HepG2 (cell line): Measurements from ENCODE around the gene CCNYL1. TPM values are rescaled to one million over a fixed set of nuclear protein-coding genes. Genes with fewer than 3 reads are reported as not detected.

Experiments used
- ASH2L ChIP-seq: fragments of 300-600, 200-600 bp; sonication (generic); IDR thresholded peaks from 2 replicates; pipeline ENCODE4 v1.7.0; 2017; ENCODE audit warnings: low read depth, mild to moderate bottlenecking, moderate library complexity, mixed read lengths, low read length; ENCODE audit not compliant: insufficient read length
- CC2D1A ChIP-seq: sonication (generic); formaldehyde crosslinking; IDR thresholded peaks from 2 replicates; pipeline ENCODE4 v1.8.1; 2023; ENCODE audit warnings: mild to moderate bottlenecking, missing genetic modification reagents
- EHMT2 ChIP-seq: fragments of 200-600 bp; sonication (generic); IDR thresholded peaks from 2 replicates; pipeline ENCODE4 v1.7.0; 2017; ENCODE audit warnings: antibody characterized with exemption, low read depth, low read length, borderline replicate concordance
- MAZ ChIP-seq, 2 experiments: sonication (generic) in 1 of 2; formaldehyde crosslinking in 1 of 2; IDR thresholded peaks; 2 replicates each; pipeline versions ENCODE4 v1.5.0 to v1.6.1; 2012 to 2020; ENCODE audit warnings: low read depth in 2 of 2, mild to moderate bottlenecking in 2 of 2, borderline replicate concordance in 1 of 2, improper control_type of control experiment in 1 of 2, low read length in 1 of 2, missing genetic modification reagents in 1 of 2, moderate library complexity in 1 of 2
- REPIN1 ChIP-seq: sonication (generic); formaldehyde crosslinking; IDR thresholded peaks from 2 replicates; pipeline ENCODE4 v1.8.0; 2022; ENCODE audit warnings: missing genetic modification reagents, low read depth, mild to moderate bottlenecking, borderline replicate concordance
- RXRA ChIP-seq: sonication (generic); formaldehyde crosslinking; IDR thresholded peaks from 2 replicates; pipeline ENCODE4 v1.5.1; 2020; ENCODE audit warnings: missing genetic modification reagents
- SETDB1 ChIP-seq: sonication (generic); formaldehyde crosslinking; IDR thresholded peaks from 2 replicates; pipeline ENCODE4 v1.5.1; 2020; ENCODE audit warnings: missing genetic modification reagents, mild to moderate bottlenecking, borderline replicate concordance
- SIN3B ChIP-seq: fragments of 150-350 bp; IDR thresholded peaks from 2 replicates; pipeline ENCODE4 v1.6.1; 2014; ENCODE audit warnings: low read length
- SP140L ChIP-seq: sonication (generic); formaldehyde crosslinking; IDR thresholded peaks from 2 replicates; pipeline ENCODE4 v1.4.0; 2020; ENCODE audit warnings: missing genetic modification reagents, borderline replicate concordance
- TBX2 ChIP-seq: sonication (generic); formaldehyde crosslinking; IDR thresholded peaks from 2 replicates; pipeline ENCODE4 v1.5.0; 2020; ENCODE audit warnings: missing genetic modification reagents, mild to moderate bottlenecking, borderline replicate concordance
- YEATS2 ChIP-seq: sonication (generic); formaldehyde crosslinking; IDR thresholded peaks from 2 replicates; pipeline ENCODE4 v1.4.0; 2020; ENCODE audit warnings: missing genetic modification reagents, borderline replicate concordance
- ZNF276 ChIP-seq: sonication (generic); formaldehyde crosslinking; IDR thresholded peaks from 2 replicates; pipeline ENCODE4 v1.4.0; 2020; ENCODE audit warnings: mild to moderate bottlenecking, low read depth, missing genetic modification reagents
- ZNF362 ChIP-seq: sonication (generic); formaldehyde crosslinking; IDR thresholded peaks from 2 replicates; pipeline ENCODE4 v1.4.0; 2020; ENCODE audit warnings: missing genetic modification reagents, mild to moderate bottlenecking, borderline replicate concordance
- ZNF576 ChIP-seq: sonication (generic); formaldehyde crosslinking; IDR thresholded peaks from 2 replicates; pipeline ENCODE4 v1.4.0; 2020; ENCODE audit warnings: mild to moderate bottlenecking, missing genetic modification reagents
- ZNF772 ChIP-seq: sonication (generic); formaldehyde crosslinking; IDR thresholded peaks from 2 replicates; pipeline ENCODE4 v1.5.0; 2020; ENCODE audit warnings: mild to moderate bottlenecking, missing genetic modification reagents
- ZNF781 ChIP-seq: sonication (generic); formaldehyde crosslinking; IDR thresholded peaks from 2 replicates; pipeline ENCODE4 v1.5.1; 2020; ENCODE audit warnings: borderline replicate concordance, mild to moderate bottlenecking, missing genetic modification reagents; ENCODE audit errors: not compliant biosample characterization
- polyA plus RNA-seq, 8 experiments: library from polyadenylated mRNA; depleted of rRNA in 3 of 8; stranded (reverse) in 7 of 8; unstranded in 1 of 8; fragments of >200 nt; fragmentation: Illumina TruSeq in 4 of 8; extraction: Trizol in 4 of 8; gene quantifications; 2 replicates each; pipeline versions ENCODE4 v1.2.1 to v1.2.3, GENCODE V29; 2011 to 2016; ENCODE audit warnings: low read depth in 4 of 8, missing spikeins in 1 of 8, mixed read lengths in 1 of 8; ENCODE audit not compliant: insufficient read depth in 1 of 8
- total RNA-seq, 5 experiments: library from RNA; depleted of rRNA; stranded (reverse); fragments of >200 nt; fragmentation: Illumina TruSeq; extraction: Trizol; gene quantifications; 2 replicates each; pipeline ENCODE4 v1.2.3, GENCODE V29; 2016; ENCODE audit warnings: low read depth in 1 of 5
- TF ChIP-seq, protein P1 (sequence below): sonication (generic); formaldehyde crosslinking; IDR thresholded peaks from 2 replicates; pipeline ENCODE4 v1.5.1; 2020; ENCODE audit warnings: missing genetic modification reagents, mild to moderate bottlenecking, borderline replicate concordance
- TF ChIP-seq, protein P2 (sequence below): sonication (generic); formaldehyde crosslinking; IDR thresholded peaks from 2 replicates; pipeline ENCODE4 v1.4.0; 2020; ENCODE audit warnings: mild to moderate bottlenecking, missing genetic modification reagents

CCNYL1 gene
- total and polyA plus RNA-seq, 2 of the 13 experiments (the other 11 are each of a cell fraction or from before 2014, with no cell fraction given) = 12.5 to 16.2 TPM

DNA sequence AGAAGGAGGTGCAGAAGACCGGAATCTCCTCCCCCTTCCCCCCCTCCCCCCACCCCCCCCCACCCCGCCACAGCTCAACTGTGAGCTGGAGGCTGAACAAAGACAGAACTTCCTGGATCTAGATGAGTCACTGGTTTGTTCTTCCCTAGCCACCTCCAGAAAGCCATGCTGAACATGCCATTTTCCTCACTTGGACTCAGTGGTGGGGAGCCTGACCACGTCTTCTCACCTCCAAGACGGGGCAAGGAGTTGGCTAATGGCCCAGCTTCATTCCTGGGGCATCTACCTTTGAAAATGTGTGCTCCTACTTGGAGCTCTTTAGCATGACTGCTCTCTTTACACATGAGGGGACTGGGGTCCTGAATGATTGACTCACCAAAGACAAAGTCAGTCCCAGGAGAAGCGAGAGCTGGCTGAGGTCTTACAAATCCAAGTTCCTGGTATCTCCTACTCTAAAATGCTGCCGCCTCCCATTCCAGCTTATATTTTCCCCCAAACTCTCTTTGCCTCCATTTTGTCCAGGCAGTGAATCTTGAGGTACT lies 80.9 kb downstream of the CCNYL1 start (continued):
- no peak for TF ChIP-seq SIN3B
- no peak for TF ChIP-seq SETDB1 (CRISPR knock-in tag)
- TF ChIP-seq ZNF576 (CRISPR knock-in tag) = no peak
- peak; percentile 29; the same call in 1 of the 2 replicates for TF ChIP-seq EHMT2
- peak; percentile 45; the same call in 1 of the 2 replicates for TF ChIP-seq RXRA (CRISPR knock-in tag)
- no peak for TF ChIP-seq ASH2L
- TF ChIP-seq CC2D1A (CRISPR knock-in tag) = no peak
- TF ChIP-seq TBX2 (CRISPR knock-in tag) = peak; percentile 69
- TF ChIP-seq ZNF781 = no peak
- TF ChIP-seq, protein P1, sequence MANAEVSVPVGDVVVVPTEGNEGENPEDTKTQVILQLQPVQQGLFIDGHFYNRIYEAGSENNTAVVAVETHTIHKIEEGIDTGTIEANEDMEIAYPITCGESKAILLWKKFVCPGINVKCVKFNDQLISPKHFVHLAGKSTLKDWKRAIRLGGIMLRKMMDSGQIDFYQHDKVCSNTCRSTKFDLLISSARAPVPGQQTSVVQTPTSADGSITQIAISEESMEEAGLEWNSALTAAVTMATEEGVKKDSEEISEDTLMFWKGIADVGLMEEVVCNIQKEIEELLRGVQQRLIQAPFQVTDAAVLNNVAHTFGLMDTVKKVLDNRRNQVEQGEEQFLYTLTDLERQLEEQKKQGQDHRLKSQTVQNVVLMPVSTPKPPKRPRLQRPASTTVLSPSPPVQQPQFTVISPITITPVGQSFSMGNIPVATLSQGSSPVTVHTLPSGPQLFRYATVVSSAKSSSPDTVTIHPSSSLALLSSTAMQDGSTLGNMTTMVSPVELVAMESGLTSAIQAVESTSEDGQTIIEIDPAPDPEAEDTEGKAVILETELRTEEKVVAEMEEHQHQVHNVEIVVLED (CRISPR knock-in tag) = no peak
- TF ChIP-seq MAZ (IDR thresholded peaks at IDR 0.05; ENCODE audit: borderline replicate concordance, low read depth, low read length) = no peak
- 0 out of 2 replicates have a peak, but pooled peaks have one; percentile 46 for TF ChIP-seq MAZ (CRISPR knock-in tag; IDR thresholded peaks at IDR 0.05; ENCODE audit: low read depth)
- 0 out of 2 replicates have a peak, but pooled peaks have one; percentile 13 for TF ChIP-seq ZNF362 (CRISPR knock-in tag)
- no peak for TF ChIP-seq YEATS2 (CRISPR knock-in tag)
- no peak for TF ChIP-seq ZNF276 (CRISPR knock-in tag)
- no peak for TF ChIP-seq REPIN1 (CRISPR knock-in tag)
- 0 out of 2 replicates have a peak, but pooled peaks have one; percentile 77 for TF ChIP-seq ZNF772
- no peak for TF ChIP-seq SP140L (CRISPR knock-in tag)
- TF ChIP-seq, protein P2, sequence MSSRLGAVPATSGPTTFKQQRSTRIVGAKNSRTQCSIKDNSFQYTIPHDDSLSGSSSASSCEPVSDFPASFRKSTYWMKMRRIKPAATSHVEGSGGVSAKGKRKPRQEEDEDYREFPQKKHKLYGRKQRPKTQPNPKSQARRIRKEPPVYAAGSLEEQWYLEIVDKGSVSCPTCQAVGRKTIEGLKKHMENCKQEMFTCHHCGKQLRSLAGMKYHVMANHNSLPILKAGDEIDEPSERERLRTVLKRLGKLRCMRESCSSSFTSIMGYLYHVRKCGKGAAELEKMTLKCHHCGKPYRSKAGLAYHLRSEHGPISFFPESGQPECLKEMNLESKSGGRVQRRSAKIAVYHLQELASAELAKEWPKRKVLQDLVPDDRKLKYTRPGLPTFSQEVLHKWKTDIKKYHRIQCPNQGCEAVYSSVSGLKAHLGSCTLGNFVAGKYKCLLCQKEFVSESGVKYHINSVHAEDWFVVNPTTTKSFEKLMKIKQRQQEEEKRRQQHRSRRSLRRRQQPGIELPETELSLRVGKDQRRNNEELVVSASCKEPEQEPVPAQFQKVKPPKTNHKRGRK (CRISPR knock-in tag) = no peak
